A549 (cell line): Measurements from ENCODE around the gene ANAPC7. TPM values are rescaled to one million over a fixed set of nuclear protein-coding genes. Genes with fewer than 3 reads are reported as not detected.
A peak's percentile ranks its signal among the peaks of the same experiment; 100 is the strongest.

Source experiments
- ATAC-seq, 2 experiments: fragments of 200-7000 bp in 1 of 2; fragments of >200 bp in 1 of 2; cut with Nextera tagmentation in 1 of 2; cut with Tn5 transposase in 1 of 2; 3 replicates each; pipeline versions ENCODE4 v1.8.0 to v1.9.1; 2018 to 2020; ENCODE audit warnings: mild to moderate bottlenecking in 1 of 2, moderate library complexity in 1 of 2
- CTCF ChIA-PET: fragments of 300-600 bp; sonication (Branson Sonifier 250); formaldehyde crosslinking; extraction: SDS; loops from one replicate; lab custom pipeline; 2021; ENCODE audit warnings: antibody characterized with exemption, inconsistent platforms; lab: Yijun Ruan, JAX
- POLR2A ChIA-PET: fragments of 350-600 bp; formaldehyde crosslinking; extraction: SDS; loops from one replicate; lab custom pipeline; 2021; ENCODE audit warnings: antibody characterized with exemption, inconsistent platforms; lab: Yijun Ruan, JAX
- DNase-seq, 2 experiments: peaks; one replicate each; pipeline versions ENCODE4 v3.0.0 to v3.0.0-alpha.2; 2011 to 2016; ENCODE audit warnings: low read depth in 1 of 2, low spot score in 1 of 2
- FAIRE-seq: peaks from 2 replicates; lab custom pipeline; 2011; peaks lifted over from hg19 to GRCh38; lab: Jason Lieb, UNC
- H3K27ac ChIP-seq, 2 experiments: fragments of >200 bp; sonication (Bioruptor Twin); formaldehyde crosslinking; 3 replicates each; pipeline ENCODE4 v1.5.1; 2016 to 2017
- H3K4me1 ChIP-seq: fragments of >200 bp; sonication (Bioruptor Twin); formaldehyde crosslinking; 3 replicates; pipeline ENCODE4 v1.6.1; 2016
- H3K4me2 ChIP-seq: fragments of >200 bp; sonication (Bioruptor Twin); formaldehyde crosslinking; 3 replicates; pipeline ENCODE4 v1.6.1; 2016
- H3K4me3 ChIP-seq: fragments of >200 bp; sonication (Bioruptor Twin); formaldehyde crosslinking; 3 replicates; pipeline ENCODE4 v1.5.1; 2016
- H3K9me3 ChIP-seq: fragments of >200 bp; sonication (Bioruptor Twin); formaldehyde crosslinking; 3 replicates; pipeline ENCODE4 v1.6.1; 2016
- BHLHE40 ChIP-seq: IDR thresholded peaks from 2 replicates; pipeline ENCODE4 v1.6.1; 2012; ENCODE audit warnings: low read depth, low read length, inconsistent platforms
- CBX2 ChIP-seq: fragments of 200-600 bp; sonication (generic); IDR thresholded peaks from 2 replicates; pipeline ENCODE4 v1.6.1; 2016; ENCODE audit warnings: low read depth, mild to moderate bottlenecking, borderline replicate concordance
- EP300 ChIP-seq, 2 experiments: fragments of >200 bp; sonication (Bioruptor Twin); formaldehyde crosslinking; IDR thresholded peaks; 2 replicates in 1 of 2; 3 replicates in 1 of 2; pipeline ENCODE4 v1.6.1; 2016 to 2017
- FOSL2 ChIP-seq, 2 experiments: fragments of 450-650 bp in 1 of 2; fragments of >200 bp in 1 of 2; sonication (Bioruptor Twin) in 1 of 2; formaldehyde crosslinking; IDR thresholded peaks; 2 replicates each; pipeline versions ENCODE4 v1.5.0 to v1.6.1; 2016 to 2020; ENCODE audit warnings: mild to moderate bottlenecking in 1 of 2, moderate library complexity in 1 of 2
- GATA3 ChIP-seq: IDR thresholded peaks from 2 replicates; pipeline ENCODE4 v1.6.1; 2012; ENCODE audit warnings: borderline replicate concordance
- HOXB5 ChIP-seq: fragments of 250-450 bp; sonication (Bioruptor Pico); IDR thresholded peaks from 2 replicates; pipeline ENCODE4 v1.5.0; 2020; ENCODE audit warnings: mild to moderate bottlenecking, moderate library complexity
- KDM1A ChIP-seq: fragments of 200-600 bp; sonication (generic); IDR thresholded peaks from 2 replicates; pipeline ENCODE4 v1.6.1; 2016; ENCODE audit warnings: low read depth, mild to moderate bottlenecking
- NR3C1 ChIP-seq: fragments of >200 bp; sonication (Bioruptor Twin); formaldehyde crosslinking; IDR thresholded peaks from 3 replicates; pipeline ENCODE4 v1.6.1; 2017
- POLR2A ChIP-seq: IDR thresholded peaks from 2 replicates; pipeline ENCODE4 v1.6.1; 2012; ENCODE audit warnings: mild to moderate bottlenecking, low read length
- POLR2AphosphoS2 ChIP-seq: conservative IDR thresholded peaks from 2 replicates; pipeline ENCODE4 v1.6.1; 2012; ENCODE audit warnings: low read length, improper control_type of control experiment, inconsistent platforms
- RARB ChIP-seq: fragments of 250-450 bp; sonication (Bioruptor Pico); IDR thresholded peaks from 2 replicates; pipeline ENCODE4 v1.8.0; 2021; ENCODE audit warnings: mild to moderate bottlenecking, moderate library complexity
- REST ChIP-seq: fragments of 200-600 bp; sonication (generic); IDR thresholded peaks from 2 replicates; pipeline ENCODE4 v1.6.1; 2016; ENCODE audit warnings: antibody characterized with exemption, mild to moderate bottlenecking, moderate library complexity
- ZFP36 ChIP-seq: fragments of 450-650 bp; IDR thresholded peaks from 2 replicates; pipeline ENCODE4 v1.6.1; 2014; ENCODE audit warnings: borderline replicate concordance; ENCODE audit not compliant: partially characterized antibody
- ZNF302 ChIP-seq: fragments of 250-450 bp; sonication (Bioruptor Pico); IDR thresholded peaks from 2 replicates; pipeline ENCODE4 v1.9.0; 2021; ENCODE audit warnings: inconsistent platforms, mild to moderate bottlenecking, moderate library complexity
- WGBS: methylation state at CpG from one replicate; pipeline ENCODE4 v1.1.6; 2017; ENCODE audit errors: missing lambda C conversion rate; 5-methylcytosine and 5-hydroxymethylcytosine counted together
- polyA plus RNA-seq, 4 experiments: library from polyadenylated mRNA; depleted of rRNA in 3 of 4; stranded (reverse); fragments of >200 nt; fragmentation: RNase III in 1 of 4; extraction: RNeasy Plus Mini Kit Qiagen cat#74134 plus additional on column Dnase treatment in 1 of 4; gene quantifications; 2 replicates in 3 of 4; 3 replicates in 1 of 4; pipeline ENCODE4 v1.2.3, GENCODE V29; 2011 to 2017
- TF ChIP-seq, protein P1 (sequence below): IDR thresholded peaks from 2 replicates; pipeline ENCODE4 v1.6.1; 2012
- TF ChIP-seq, protein P2 (sequence below): fragments of >200 bp; sonication (Bioruptor Twin); formaldehyde crosslinking; IDR thresholded peaks from 2 replicates; pipeline ENCODE4 v1.6.1; 2016
- TF ChIP-seq, protein P3 (sequence below): fragments of 150-350 bp; IDR thresholded peaks from 2 replicates; pipeline ENCODE4 v1.6.1; 2014; ENCODE audit warnings: low read depth, mild to moderate bottlenecking, low read length
- TF ChIP-seq, protein P4 (sequence below): fragments of >200 bp; sonication (Bioruptor Twin); formaldehyde crosslinking; IDR thresholded peaks from 3 replicates; pipeline ENCODE4 v1.5.1; 2016

ANAPC7 gene
- polyA plus RNA-seq, 2 of the 4 experiments (the other 2 are of a cell fraction): 66.1 to 122 TPM

GRCh38 chr12:110371408-110372055 lies 32.0 kb downstream of the ANAPC7 start:
- H3K9me3 ChIP-seq: no peaks in the 10 kb centered on the region
- ATAC-seq (peak in 1 of 2 experiments; percentile 19; a peak in 3 of 6 replicates), FAIRE-seq (no peak), DNase-seq (no peak)
- H3K4me2 ChIP-seq: no peak overlapping the region
- ChIA-PET CTCF (interaction anchor here (0.6 to 2.8 kb wide), 6 partner anchors 11 to 273 kb away, joined by 3 to 13 read pairs (median 6); no protein-coding TSS in a partner anchor), POLR2A (interaction anchor here (0.6 kb wide), 1 partner anchor 70 kb away, joined by 3 read pairs; no protein-coding TSS in a partner anchor)
- no peak overlapping the region for H3K27ac ChIP-seq
- no peak for TF ChIP-seq BHLHE40
- no peak overlapping the region for H3K4me3 ChIP-seq
- WGBS: 93% methylated on average over 7 of the region's 13 CpGs
- H3K4me1 ChIP-seq: no peaks in the 10 kb centered on the region

DNA sequence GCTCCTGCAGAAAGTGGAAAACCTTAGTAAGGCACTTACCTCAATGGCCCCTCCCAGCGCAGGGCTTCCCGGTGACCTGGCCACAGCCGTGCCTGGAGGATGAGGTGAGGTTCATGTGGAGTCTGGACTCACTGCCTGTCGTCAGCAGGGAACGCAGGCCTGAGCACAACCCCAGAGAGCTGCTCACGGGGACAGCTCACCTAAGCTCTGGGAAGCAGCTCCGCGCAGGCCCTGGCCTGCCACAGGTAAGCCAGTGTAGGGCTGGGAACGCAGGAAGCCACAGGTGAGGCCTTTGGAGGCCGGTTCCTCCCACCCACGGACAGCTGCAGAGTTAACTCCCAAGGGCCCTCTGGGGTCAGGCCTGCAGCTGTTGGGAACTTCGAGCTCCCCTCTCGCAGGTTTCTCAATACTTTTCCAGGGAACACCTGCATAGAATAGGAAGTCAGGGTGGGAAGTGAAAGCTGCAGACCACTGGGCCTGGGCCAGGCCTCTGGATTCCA lies 32.7 kb downstream of the ANAPC7 start:
- FAIRE-seq (no peak), DNase-seq (no peak), ATAC-seq (peak; percentile 14; a peak in 5 of 6 replicates)
- POLR2A ChIA-PET: interaction anchor here (0.5 kb wide), 1 partner anchor 60 kb away, joined by 5 read pairs; no protein-coding TSS in a partner anchor
- TF ChIP-seq POLR2AphosphoS2: 0 out of 2 replicates have a peak, but pooled peaks have one; percentile 13
- TF ChIP-seq EP300 (IDR thresholded peaks at IDR 0.05): no peak
- TF ChIP-seq NR3C1: no peak
- TF ChIP-seq RARB (CRISPR knock-in tag): no peak
- H3K4me2 ChIP-seq: no peak overlapping the region
- no peak overlapping the region for H3K27ac ChIP-seq
- WGBS: 89% methylated on average over 13 of the region's 13 CpGs
- no peaks in the 10 kb centered on the region for H3K9me3 ChIP-seq
- no peaks in the 10 kb centered on the region for H3K4me1 ChIP-seq
- H3K4me3 ChIP-seq: no peak overlapping the region
- CTCF ChIA-PET: interaction anchor here (0.6 to 2.8 kb wide), 6 partner anchors 12 to 272 kb away, joined by 3 to 13 read pairs (median 6); no protein-coding TSS in a partner anchor

DNA sequence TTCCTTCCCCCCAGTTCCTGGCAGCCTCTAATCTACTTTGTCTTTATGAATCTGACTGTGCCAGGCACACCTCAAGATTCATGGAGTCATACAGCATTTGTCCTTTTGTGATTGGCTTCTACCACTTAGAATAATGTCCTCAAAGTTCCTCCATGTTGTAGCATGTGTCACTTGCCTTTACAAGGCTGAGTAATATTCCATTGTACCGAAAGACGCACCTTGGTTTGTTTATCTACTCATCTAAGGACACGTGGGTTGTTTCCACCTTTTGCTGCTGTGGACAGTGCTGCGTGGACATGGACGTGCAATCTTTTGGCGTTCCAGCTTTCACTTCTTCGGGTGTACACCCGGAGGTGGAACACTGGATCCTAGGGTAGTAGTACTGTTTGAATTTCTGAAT lies 33.5 kb downstream of the ANAPC7 start:
- CTCF ChIA-PET: interaction anchor here (0.7 kb wide), 1 partner anchor 256 kb away, joined by 4 read pairs; no protein-coding TSS in a partner anchor
- Histone ChIP-seq H3K4me1 (no peaks in the 10 kb centered on the region), H3K9me3 (no peaks in the 10 kb centered on the region), H3K4me2 (no peak overlapping the region), H3K4me3 (no peak overlapping the region), H3K27ac (no peak overlapping the region)
- no peak for ATAC-seq
- POLR2A ChIA-PET: interaction anchor here (0.5 to 0.6 kb wide), 2 partner anchors 12 to 318 kb away, joined by 3 to 6 read pairs; no protein-coding TSS in a partner anchor
- no peak for DNase-seq
- no peak for TF ChIP-seq HOXB5
- TF ChIP-seq, protein P1, sequence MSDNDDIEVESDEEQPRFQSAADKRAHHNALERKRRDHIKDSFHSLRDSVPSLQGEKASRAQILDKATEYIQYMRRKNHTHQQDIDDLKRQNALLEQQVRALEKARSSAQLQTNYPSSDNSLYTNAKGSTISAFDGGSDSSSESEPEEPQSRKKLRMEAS: no peak
- TF ChIP-seq, protein P2, sequence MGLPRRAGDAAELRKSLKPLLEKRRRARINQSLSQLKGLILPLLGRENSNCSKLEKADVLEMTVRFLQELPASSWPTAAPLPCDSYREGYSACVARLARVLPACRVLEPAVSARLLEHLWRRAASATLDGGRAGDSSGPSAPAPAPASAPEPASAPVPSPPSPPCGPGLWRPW: no peak
- TF ChIP-seq FOSL2 (IDR thresholded peaks at IDR 0.05): no peak
- no peak for TF ChIP-seq FOSL2 (CRISPR knock-in tag; IDR thresholded peaks at IDR 0.05)
- TF ChIP-seq REST: no peak
- TF ChIP-seq, protein P3, sequence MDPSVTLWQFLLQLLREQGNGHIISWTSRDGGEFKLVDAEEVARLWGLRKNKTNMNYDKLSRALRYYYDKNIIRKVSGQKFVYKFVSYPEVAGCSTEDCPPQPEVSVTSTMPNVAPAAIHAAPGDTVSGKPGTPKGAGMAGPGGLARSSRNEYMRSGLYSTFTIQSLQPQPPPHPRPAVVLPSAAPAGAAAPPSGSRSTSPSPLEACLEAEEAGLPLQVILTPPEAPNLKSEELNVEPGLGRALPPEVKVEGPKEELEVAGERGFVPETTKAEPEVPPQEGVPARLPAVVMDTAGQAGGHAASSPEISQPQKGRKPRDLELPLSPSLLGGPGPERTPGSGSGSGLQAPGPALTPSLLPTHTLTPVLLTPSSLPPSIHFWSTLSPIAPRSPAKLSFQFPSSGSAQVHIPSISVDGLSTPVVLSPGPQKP: no peak
- no peak for TF ChIP-seq POLR2A
- no peak for TF ChIP-seq ZFP36
- no peak for TF ChIP-seq KDM1A
- no peak for TF ChIP-seq GATA3
- no peak for TF ChIP-seq POLR2AphosphoS2
- no peak for TF ChIP-seq ZNF302 (CRISPR knock-in tag)
- TF ChIP-seq RARB (CRISPR knock-in tag): no peak
- TF ChIP-seq, protein P4, sequence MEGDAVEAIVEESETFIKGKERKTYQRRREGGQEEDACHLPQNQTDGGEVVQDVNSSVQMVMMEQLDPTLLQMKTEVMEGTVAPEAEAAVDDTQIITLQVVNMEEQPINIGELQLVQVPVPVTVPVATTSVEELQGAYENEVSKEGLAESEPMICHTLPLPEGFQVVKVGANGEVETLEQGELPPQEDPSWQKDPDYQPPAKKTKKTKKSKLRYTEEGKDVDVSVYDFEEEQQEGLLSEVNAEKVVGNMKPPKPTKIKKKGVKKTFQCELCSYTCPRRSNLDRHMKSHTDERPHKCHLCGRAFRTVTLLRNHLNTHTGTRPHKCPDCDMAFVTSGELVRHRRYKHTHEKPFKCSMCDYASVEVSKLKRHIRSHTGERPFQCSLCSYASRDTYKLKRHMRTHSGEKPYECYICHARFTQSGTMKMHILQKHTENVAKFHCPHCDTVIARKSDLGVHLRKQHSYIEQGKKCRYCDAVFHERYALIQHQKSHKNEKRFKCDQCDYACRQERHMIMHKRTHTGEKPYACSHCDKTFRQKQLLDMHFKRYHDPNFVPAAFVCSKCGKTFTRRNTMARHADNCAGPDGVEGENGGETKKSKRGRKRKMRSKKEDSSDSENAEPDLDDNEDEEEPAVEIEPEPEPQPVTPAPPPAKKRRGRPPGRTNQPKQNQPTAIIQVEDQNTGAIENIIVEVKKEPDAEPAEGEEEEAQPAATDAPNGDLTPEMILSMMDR: no peak
- no peak for TF ChIP-seq CBX2
- WGBS: 96% methylated on average over 8 of the region's 8 CpGs
- FAIRE-seq: no peak
